Colonic mucosa (tissue), 4 donors: ENCODE data around the gene ASPRV1. TPM values are rescaled to one million over a fixed set of nuclear protein-coding genes. Genes with fewer than 3 reads are reported as not detected.

Experiments
- DNase-seq: peaks from one replicate; pipeline ENCODE4 v3.0.0-alpha.2; 2020
- H3K27ac ChIP-seq: fragments of 200-600 bp; one replicate; pipeline ENCODE4 v1.8.0; 2021
- H3K27me3 ChIP-seq: fragments of 200-600 bp; one replicate; pipeline ENCODE4 v1.8.0; 2021
- H3K36me3 ChIP-seq: fragments of 200-600 bp; one replicate; pipeline ENCODE4 v1.8.0; 2021
- H3K4me1 ChIP-seq: fragments of 200-600 bp; one replicate; pipeline ENCODE4 v1.8.0; 2021; ENCODE audit warnings: mild to moderate bottlenecking
- H3K4me3 ChIP-seq: fragments of 200-600 bp; one replicate; pipeline ENCODE4 v1.8.0; 2021
- H3K9ac ChIP-seq, 2 donors: one replicate each; pipeline ENCODE4 v1.7.0; 2013; ENCODE audit warnings: control low read depth in 2 of 2, low read depth in 2 of 2, low read length in 2 of 2
- H3K9me3 ChIP-seq: fragments of 200-600 bp; one replicate; pipeline ENCODE4 v1.8.0; 2021
- CTCF ChIP-seq: fragments of 200-600 bp; IDR thresholded peaks from one replicate; pipeline ENCODE4 v1.8.0; 2022; ENCODE audit warnings: antibody characterized with exemption, mild to moderate bottlenecking
- intact Hi-C: fragments of 100-400 bp; cut with DNase I; formaldehyde crosslinking; loops from one replicate; pipeline ENCODE4 v1.14.1; 2022
- total RNA-seq, 2 donors: library from RNA; stranded (reverse); fragmentation: NEBNext Ultra II Directional in 1 of 2; extraction: Animal tissue kit (Norgen Biotek cat#: 25700) in 1 of 2; gene quantifications; one replicate each; pipeline ENCODE4 v1.2.1, GENCODE V29; 2021
- donor health status: healthy.
- donor health status: DM: no; HTN: no; CAD: no.
- donor health status: DM: no; HTN: no; CAD: no.

The ASPRV1 gene
- total RNA-seq, 2 donors from 2014 or later, result 0.40 to 0.82 TPM

DNA sequence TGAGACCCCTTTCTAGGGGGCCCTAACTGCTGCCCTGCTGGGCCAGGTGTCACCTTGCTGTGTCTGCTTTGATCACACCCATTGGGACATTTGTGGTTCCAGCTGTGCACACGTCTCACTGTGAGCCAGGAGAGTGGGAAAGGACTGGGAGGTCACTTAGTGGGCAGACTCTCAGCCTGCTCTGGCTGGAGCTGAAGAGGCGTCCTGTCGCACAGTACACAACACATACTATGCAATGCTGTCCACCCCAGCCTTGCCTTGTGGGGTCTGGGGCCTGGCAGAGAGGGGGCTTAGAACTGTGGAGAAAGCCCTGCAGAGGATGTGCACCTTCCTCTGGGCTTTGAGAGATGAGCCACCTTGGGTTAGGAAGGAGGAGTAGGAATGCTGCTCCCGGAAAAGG, 25.3 kb upstream of the ASPRV1 start:
- Histone ChIP-seq H3K27ac (no peak overlapping the region), H3K27me3 (no peaks in the 10 kb centered on the region), H3K9ac (no peak overlapping the region), H3K4me1 (no peaks in the 10 kb centered on the region), H3K36me3 (no peaks in the 10 kb centered on the region), H3K9me3 (no peaks in the 10 kb centered on the region), H3K4me3 (no peak overlapping the region)
- TF ChIP-seq CTCF, result no peak
- no peak for DNase-seq
- intact Hi-C loops, result no loop called here

DNA sequence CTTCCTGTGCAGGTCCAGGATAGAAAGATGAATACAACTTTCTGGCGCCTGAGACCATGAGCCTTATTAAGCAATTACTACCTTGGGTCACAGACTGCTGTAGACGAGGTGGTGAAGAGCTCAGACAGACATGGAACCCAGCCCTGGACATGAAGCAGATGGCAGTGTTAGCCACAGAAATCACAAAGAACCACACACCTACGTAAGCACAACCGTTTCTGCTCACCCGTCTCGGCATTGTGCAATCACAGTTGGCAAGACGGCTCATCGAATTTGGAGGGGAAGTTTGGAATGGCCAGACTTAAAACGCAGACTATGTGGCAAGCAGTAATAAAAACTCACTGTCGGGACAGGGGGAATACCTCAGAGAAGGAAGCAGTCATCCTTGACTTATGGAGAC, 24.3 kb upstream of the ASPRV1 start:
- Histone ChIP-seq H3K36me3 (no peaks in the 10 kb centered on the region), H3K4me1 (no peaks in the 10 kb centered on the region), H3K9me3 (no peaks in the 10 kb centered on the region), H3K27me3 (no peaks in the 10 kb centered on the region), H3K27ac (no peak overlapping the region), H3K4me3 (no peak overlapping the region), H3K9ac (peak overlapping the region in 1 of 2 donors; percentile 19)
- TF ChIP-seq CTCF, result no peak
- no peak for DNase-seq
- intact Hi-C loops, result no loop called here

DNA sequence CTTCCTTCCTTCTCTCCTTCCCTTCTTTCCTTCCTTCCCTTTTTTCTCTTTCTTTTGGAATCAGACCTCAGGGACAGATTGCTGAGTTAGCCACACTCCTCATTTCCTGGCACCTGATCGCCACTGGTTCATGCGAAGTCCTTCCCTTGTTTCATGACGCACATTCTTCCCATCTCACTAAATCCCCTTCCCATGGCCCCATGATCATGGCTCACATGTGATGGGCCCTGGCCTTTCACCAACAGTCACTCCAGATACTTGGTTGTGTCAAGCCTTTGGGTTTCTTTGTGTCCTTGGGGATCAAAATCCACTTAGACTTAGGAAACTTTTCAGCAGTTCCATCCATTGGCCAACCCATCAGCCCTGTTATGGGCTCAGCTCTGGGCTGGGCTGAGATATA, 23.8 kb upstream of the ASPRV1 start:
- Histone ChIP-seq H3K4me1 (no peaks in the 10 kb centered on the region), H3K36me3 (no peaks in the 10 kb centered on the region), H3K9me3 (no peaks in the 10 kb centered on the region), H3K27ac (no peak overlapping the region), H3K27me3 (no peaks in the 10 kb centered on the region), H3K9ac (no peak overlapping the region), H3K4me3 (no peak overlapping the region)
- DNase-seq, result no peak
- intact Hi-C loops, result no loop called here
- no peak for TF ChIP-seq CTCF

DNA sequence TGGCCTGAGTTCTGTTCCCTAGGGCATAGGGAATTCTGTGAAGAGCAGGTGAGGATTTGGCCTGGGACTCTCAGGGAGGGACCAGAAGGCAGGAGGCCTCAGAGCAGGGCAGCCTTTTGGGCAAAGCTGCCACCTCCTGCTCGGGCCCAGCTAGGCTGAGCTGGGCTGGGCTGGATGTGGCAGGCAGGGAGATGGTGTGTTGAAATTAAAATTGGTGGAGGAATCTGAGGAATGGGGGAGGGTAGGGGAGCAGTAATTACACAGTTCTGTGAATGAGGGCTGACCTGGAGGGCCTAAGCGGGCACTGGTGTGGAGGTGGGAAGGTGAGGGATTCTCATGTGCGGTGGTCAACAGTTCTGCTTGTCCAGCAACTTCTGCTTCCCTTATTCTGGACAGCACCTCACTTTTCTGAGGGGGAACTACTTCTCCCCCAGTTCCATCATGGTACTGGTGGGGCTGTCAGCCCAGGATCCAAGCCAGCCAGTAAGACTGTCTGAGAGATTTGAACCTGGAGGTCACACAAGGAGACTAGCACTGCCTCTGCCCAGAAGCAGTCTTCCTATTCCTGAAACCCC, 22.0 kb upstream of the ASPRV1 start:
- H3K4me3 ChIP-seq, result no peak overlapping the region
- DNase-seq, result no peak
- no peaks in the 10 kb centered on the region for H3K36me3 ChIP-seq
- no peaks in the 10 kb centered on the region for H3K9me3 ChIP-seq
- no peak for TF ChIP-seq CTCF
- H3K27ac ChIP-seq, result no peak overlapping the region
- intact Hi-C loops, result no loop called here
- H3K27me3 ChIP-seq, result no peaks in the 10 kb centered on the region
- H3K9ac ChIP-seq, result no peak overlapping the region
- no peaks in the 10 kb centered on the region for H3K4me1 ChIP-seq

- Histone ChIP-seq H3K36me3 (no peaks in the 10 kb centered on the region), H3K4me1 (no peaks in the 10 kb centered on the region), H3K9ac (no peak overlapping the region), H3K4me3 (no peak overlapping the region), H3K27ac (no peak overlapping the region), H3K9me3 (no peaks in the 10 kb centered on the region), H3K27me3 (no peaks in the 10 kb centered on the region)
- no peak for DNase-seq
- no peak for TF ChIP-seq CTCF
- intact Hi-C loops, result no loop called here
These were observed 18.7 kb upstream of the ASPRV1 start for GRCh38 chr2:69979902-69980807.
